C1 segment of cervical spinal cord (tissue), 14 donors: ENCODE measurements around the gene TPPP2.

ENCODE experiments used
- DNase-seq, 14 donors: peaks; one replicate each; lab custom pipeline; 2025; lab: John Stamatoyannopoulos, UW

TPPP2 gene

DNA sequence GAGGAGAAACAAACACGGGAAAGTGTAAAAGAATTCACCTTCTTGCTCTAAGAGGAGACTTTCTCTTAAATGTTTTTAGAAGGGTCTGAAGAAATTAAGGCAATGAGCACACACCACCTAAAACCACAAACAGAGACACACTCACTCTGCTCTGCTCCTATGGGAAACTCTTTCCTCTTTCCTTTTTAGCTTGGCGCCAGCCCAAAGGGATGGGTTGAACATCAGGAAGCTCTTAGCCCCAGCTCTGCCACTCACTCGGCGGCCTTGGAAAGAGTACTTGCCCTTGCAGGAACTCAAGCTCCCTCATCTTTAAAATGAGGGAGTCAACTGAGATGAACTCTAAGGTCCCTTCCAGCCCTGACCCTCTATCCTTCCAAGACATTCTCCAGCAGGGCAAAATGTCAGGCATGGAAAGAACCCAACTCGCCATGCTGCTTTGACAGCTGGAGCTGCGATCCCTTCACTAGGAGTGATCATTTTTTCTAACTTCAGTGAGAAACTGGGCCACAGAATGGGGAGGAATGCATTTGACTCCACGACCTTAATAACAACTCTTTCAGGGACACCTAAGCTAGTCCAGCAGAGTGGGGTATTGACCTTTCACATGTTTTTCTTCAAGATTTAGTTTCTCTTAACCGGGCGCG, 26.6 kb downstream of the TPPP2 start:
- no peak for DNase-seq

DNA sequence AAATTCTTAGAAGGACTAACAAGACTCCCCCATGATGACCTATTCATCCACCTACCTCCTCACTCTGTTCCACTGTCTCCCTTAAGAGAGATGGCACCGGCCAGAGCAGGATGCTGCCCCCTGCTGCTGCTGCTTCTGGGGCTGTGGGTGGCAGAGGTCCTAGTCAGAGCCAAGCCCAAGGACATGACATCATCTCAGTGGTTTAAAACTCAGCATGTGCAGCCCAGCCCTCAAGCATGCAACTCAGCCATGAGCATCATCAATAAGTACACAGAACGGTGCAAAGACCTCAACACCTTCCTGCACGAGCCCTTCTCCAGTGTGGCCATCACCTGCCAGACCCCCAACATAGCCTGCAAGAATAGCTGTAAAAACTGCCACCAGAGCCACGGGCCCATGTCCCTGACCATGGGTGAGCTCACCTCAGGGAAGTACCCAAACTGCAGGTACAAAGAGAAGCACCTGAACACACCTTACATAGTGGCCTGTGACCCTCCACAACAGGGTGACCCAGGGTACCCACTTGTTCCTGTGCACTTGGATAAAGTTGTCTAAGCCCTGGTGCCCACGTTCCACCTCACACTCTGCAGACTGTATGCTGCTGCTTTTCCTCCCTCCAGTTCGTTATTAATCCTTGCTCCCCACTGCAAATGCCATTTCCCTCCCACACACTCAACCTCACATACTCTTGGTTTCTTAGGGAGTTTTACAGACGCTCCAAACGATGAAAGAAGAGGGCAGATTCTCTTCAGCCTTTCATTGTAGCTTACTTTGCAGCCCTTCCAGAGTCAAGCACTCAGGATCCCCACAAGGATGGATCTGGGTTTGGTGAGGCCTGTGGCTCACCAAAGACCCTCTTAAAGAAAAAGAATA, 28.0 kb downstream of the TPPP2 start, which contains the start of gene RNASE8:
RNASE8 (plus strand) TSS at position 20 of the 873 bp plus-strand sequence; CDS start at position 91, 71 bp downstream.
- no peak for DNase-seq

DNA sequence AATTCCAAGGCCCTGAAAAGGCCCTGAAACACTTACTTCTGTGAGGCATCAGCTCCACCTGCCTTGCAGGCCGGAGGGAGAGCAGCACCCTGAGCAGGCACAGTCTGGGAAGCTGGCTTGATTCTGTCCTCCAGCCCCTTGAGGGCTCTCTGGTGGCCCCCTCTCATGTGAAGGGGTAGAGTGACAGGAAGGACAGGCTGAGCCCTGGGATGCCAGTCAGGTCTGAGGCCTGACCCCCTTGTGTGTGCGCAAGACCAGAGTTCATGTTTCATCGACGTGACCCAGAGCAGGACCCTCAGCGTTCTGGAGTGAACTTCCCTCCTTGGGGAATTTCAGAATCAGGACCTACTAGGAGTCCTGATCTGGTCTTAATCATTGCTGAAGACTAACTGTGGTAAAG, 28.9 kb downstream of the TPPP2 start:
- no peak for DNase-seq

DNA sequence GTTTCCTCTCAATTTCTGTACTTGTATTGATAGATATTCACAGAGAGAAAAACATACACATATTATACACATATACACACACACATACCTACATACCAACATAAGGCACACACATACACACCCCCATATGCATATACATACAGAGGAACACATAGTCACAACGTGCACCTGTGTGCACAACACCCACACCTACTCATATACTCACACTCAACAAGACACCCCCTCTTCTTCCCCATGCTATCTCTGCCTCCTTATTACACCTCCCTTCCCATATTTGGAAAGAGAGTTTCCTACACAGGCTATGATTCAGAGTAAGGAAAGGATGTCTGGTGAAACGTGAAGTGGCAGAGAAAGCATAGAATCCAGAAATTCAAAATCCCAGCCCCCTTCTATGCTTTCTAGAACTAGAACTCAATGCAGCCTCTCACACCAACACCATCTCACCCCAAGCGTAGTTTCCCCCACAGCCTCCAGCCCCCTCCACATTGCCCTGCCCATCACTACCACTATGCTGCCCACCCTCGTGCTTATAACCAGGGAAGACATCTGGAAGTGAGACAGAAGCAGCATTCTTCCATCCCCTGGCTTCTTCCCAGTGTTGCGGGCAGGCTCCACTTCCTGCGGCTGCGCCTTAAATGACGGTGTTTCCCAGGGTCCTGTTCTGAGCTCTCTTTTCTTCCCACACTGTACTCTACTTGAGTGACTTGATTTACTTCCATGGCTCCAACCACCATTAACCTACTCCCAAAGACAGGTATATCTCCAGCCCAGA, 30.0 kb downstream of the TPPP2 start:
- DNase-seq = peak in 1 of 14 donors; percentile 4

DNA sequence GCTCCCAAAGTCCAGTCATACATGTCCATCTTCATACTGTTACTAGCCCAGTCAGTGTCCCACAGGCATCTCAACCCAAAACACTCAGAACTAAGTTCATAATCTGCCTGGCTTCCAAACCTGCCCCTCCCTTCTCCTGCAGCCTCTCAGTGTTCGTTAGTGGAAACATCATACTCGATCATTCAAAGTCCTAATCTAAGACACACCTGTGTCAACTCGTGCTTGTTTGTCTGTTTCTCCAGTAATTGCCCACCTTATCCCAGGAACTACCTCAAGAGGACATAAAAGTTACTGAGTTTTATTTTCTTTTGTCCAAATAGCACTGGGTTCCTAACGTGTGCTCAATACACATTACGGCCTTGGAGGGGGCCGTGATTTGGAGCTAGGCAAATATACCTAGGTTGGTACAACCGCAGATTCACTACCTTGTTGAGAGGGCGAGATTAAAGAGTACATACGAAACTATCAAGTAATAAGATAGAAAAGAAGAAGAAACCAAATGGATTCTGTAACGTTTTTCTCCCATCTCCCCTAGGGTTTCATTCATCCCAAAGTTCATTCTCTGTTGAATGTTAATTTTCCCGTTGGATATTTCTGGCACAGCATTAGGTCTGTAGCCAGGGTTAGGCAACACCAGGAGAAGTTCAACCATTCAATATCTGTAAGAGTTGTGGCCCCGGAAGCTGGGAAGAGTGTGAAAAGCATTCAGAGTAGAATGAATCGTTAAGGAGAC, 30.8 kb downstream of the TPPP2 start:
- DNase-seq = no peak

DNA sequence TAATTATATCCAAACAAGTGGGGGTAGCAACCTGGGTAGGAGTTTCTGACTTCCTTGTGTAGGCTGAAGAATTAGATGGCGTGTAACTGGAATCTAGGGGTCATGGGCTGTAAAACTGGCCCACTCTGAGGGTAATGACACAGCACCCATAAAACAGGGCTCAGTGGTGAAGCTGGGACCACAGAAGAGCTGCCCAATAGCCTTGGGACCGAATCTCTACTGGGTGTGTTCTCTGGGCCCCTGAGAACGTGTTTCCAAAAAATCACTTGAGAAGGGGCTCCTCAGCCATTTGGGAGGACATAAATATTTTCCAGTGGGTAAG, 31.3 kb downstream of the TPPP2 start:
- no peak for DNase-seq

DNA sequence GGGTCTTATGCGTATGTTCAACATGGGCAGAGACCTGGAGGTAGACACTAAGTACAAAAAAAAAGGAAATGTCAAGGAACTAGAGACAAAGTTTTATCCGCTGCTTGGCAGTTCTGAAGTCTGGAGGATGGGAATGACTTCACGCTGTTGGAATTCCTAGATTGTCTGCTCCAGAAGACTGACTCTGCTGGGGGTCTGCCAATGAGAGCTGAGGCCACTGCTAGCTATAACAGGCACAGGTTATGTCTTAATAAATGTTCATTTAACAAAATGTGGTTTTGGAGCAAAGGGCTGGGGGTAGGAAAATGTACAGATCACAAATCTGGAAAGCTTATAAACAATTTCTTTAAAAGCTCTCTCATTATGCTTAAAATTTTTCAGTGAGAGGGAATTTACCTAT, 33.5 kb downstream of the TPPP2 start:
- no peak for DNase-seq

DNA sequence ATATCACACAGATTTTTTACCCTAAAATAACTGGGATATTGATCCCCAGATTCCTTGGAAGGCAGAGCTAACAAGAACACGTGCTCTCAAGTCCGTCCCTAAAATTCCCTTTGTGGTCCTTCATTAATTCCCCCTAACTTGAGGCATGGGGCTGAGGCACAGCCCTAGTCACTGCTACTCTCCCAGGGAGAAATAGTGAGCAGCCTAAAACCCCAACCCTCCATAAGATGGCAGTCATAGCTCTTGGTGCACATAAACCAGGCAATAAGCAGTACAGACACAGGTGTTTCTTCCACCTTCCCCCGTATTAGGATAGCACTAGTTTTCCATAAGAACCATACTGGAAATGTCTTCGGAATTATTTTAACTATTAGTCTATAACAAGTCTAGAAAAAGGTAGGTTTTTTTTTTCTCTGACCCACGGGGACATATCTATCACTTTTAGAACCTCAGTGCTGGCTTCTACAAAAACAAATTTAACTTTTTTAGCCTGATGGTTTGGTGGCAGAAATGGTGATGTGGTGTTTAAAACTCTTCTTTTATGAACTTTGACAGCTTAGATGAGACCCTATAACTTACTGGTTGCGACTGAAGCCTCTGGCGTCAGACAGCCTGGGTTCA, 37.0 kb downstream of the TPPP2 start:
- no peak for DNase-seq

DNA sequence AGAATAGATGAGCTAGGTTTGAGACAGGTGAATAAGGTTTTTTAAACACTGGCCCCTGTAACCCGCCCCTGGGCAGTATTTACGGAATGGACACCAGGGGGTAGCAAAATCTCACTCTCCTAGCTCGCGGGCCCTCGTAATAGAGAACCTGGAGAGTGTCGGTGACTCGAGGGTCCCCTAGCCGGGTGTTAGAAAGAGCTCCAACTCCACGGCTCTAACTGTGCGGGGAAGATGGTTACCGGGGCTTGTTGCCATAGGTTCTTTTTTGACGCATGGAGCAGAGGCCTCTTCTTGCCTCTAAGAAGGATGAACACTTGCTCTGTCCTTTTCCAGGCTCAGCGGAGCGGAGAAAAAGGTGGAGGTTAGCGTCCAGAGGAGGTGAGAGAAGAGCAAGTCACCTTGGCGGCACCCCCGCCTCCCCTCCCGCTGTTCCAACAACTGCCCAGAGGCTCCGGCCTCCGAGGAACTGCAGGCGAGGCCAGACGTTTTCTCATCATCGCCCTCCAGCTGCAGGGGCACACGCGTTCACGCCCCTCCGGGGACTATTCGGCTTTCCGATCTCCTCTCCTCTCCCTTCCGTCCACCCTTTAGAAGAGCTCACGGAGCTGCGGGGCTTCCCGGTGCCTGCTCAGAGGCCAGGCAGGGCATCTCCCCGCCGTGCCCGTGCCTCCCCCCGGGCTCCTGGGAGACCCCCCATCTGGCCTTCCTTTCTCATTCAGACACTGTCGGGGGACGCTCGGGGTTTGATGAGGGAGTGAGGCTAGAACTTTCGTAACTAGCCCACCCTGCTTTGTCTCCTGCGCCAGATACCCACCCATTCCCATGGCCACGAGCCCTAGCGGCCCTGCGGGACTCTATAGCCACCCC, 38.7 kb downstream of the TPPP2 start:
- peak in 12 of 14 donors; percentile 25 to 71 (median 50) for DNase-seq

DNA sequence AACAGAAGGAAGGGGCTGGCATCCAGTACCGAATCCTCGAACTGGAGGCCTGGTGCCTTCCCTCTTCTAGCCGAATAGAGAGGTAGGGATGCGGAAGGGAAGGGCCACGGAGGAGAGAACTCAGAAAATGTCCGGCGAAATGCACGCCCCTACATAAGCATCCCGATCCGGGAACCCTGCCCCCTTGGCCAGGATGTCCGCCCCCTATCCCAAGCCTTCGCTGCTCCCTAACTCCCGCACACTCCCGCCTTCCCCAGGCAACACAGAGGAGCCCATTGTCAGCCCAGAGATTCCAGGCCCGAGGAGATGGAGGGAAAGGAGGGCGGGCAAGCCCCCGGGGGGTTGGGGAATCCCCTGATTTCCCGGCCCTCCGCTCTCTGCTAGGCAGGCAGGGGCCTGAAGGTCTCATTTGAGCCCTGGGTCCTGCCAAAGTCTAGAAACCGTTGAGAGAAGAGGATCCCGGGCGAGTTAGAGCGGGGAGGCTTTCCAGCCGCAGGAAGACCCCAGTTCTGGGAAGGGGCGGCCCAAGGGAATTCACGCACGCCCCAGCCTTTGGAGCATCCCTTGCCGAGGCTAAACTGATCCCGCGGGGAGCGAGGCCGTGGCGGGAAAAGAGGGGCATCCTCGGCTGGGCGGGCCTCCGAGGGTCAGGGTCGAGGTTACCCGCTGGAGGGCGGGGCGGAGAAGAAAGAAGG, 39.5 kb downstream of the TPPP2 start:
- peak in 12 of 14 donors; percentile 52 to 84 (median 64) for DNase-seq

DNA sequence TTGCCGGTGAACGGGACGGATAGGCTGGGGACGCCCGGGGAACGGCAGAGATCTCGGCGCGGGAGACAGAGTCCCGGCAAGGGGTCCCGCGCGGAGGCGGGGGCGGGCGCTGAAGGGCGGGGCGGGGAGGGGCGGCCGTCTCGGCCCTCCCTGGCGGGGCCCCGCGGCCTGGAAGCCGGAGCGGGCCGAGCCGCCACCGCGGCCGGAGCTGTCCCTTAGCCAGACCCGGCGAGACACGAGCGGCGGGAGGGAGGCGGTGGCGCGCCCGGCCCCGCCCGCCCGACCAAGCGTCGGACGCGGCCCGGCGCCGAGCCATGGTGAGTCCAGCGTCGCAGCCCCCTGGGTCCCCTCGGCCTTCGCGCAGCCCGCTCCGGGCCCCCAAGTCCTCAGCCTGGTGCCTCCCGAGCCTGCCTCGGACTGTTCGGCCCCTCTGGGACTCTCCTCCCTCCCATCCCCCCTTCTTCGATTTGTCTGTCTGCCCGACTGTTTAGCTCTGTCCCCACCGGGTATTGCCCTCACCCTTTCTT, 40.1 kb downstream of the TPPP2 start, which contains the start of gene ARHGEF40:
ARHGEF40 (plus strand) TSS at position 222 of the 527 bp plus-strand sequence; CDS start at position 315, 93 bp downstream.
- peak in 13 of 14 donors; percentile 61 to 85 (median 78) for DNase-seq

DNA sequence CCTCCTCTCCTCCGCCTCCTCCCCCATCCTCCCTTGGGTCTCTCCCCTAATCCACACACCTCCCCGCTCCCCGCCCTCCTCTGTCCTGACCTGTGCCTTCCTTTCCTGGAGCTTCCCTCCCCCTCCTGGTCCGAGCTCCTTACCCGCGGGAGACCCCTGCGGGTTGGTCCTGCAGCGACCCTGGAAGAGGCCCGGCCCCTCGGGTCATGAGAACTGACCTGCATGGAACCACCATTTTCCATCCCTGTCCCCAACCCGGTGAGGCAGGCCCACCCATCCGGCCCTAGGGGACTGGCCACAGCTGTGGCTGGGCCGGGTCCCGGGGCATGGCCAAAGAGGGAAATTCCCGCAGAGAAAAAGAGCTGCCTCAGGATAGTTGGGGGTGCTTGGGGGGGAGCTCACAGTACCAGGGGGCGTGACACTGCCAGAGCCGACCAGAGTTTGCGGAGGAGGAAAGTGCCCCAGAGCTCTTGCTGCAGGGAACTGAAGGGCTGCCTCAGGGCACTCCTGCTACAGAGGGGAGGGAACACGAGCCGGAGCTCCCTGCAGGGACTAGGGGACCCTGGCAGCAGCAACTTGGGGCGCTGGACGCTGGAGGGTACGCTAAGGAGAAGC, 40.7 kb downstream of the TPPP2 start:
- peak in 12 of 14 donors; percentile 39 to 78 (median 71) for DNase-seq

DNA sequence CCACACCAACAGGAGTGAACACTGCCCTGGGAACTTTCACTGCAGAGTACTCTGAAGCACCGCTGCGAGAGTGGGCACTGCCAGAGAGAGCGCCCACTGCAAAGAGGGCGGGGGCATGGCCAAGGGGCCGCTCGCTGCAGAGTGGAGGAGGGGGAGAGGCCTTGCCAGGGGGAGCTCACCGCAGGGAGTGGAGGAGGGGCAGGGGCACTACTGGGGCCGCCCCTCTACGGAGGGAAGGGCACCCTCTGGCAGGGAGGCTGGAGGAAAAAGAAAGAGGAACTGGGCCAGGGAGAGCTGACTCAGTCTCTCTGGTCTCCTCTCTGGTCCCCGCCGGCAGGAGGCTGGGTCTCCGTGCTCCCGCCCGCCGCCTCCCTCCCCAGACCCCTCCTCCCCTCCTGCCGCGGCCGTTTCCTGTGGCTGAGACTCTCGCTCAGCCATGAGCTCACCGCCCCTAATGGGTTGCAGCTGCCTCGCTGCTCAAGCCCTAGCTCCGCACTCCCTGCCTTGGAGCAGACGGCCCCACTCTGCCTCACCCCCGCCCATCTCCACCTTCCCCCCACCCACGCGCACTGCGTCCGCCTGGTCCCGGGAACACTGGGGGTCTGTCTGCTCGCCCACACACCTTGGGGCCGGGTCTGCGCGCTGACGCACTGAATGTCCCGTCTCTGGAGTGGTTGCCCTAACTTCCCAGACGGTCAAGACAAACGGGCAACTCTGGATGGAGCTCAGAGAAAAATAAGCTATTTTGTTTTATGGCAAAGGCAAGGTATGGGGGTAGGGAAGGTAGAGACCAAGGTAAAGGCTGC, 41.4 kb downstream of the TPPP2 start:
- peak in 13 of 14 donors; percentile 44 to 88 (median 74) for DNase-seq

DNA sequence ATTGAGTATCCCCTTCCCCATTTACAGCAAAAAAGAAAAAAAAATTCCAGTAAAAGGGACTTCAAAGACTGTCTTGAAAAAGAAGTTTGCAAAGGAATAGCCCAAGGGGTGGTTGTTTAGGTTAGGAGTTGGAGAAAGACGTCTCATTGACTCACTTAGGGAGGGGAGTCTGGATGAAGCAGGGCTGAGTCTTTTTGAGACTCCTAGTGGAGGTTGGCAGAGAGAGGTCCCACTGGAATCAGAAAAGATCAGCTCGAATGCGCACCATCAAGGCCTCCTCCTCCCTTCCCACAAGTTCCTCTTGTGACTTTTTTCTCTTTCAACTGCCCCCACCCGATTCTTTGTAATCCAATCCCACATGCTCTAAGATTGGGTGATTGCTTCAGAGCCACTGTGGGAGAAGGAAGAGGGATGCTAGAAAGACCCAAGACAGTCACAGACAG, 42.0 kb downstream of the TPPP2 start:
- peak in 5 of 14 donors; percentile 9 to 42 (median 16) for DNase-seq

DNA sequence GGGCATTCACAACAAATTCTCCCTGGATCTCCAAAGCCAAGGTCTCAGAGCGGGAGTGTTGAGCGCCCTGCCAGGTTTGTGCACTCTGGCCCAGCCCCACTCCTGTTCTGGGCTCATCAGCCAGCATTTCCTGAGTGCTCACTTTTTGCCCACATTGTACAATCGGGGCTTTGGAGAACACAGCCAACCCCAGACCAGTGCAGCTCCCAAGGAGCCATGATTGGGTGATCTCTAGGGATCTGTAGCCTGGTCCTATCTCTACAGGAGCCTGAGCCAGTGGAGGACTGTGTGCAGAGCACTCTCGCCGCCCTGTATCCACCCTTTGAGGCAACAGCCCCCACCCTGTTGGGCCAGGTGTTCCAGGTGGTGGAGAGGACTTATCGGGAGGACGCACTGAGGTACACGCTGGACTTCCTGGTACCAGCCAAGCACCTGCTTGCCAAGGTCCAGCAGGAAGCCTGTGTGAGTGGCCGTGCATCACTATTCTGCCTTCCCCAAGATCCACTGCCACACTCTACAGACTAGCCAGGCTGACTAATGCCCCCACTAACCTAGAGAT, 42.8 kb downstream of the TPPP2 start:
- peak in 1 of 14 donors; percentile 12 for DNase-seq

DNA sequence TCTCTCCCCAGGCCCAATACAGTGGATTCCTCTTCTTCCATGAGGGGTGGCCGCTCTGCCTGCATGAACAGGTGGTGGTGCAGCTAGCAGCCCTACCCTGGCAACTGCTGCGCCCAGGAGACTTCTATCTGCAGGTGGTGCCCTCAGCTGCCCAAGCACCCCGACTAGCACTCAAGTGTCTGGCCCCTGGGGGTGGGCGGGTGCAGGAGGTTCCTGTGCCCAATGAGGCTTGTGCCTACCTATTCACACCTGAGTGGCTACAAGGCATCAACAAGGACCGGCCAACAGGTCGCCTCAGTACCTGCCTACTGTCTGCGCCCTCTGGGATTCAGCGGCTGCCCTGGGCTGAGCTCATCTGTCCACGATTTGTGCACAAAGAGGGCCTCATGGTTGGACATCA, 43.9 kb downstream of the TPPP2 start:
- no peak for DNase-seq
